A673 (cell line): ENCODE measurements around the gene TMEM232. TPM values are rescaled to one million over a fixed set of nuclear protein-coding genes. Genes with fewer than 3 reads are reported as not detected.

Experiments used
- BruUV-seq: library from RNA; stranded (reverse); fragments of 400-500 nt; replicated peaks from 2 replicates; lab custom pipeline; 2021; lab: Mats Ljungman, UMichigan
- CTCF ChIA-PET: fragments of 300-600 bp; sonication (Branson Sonifier 250); formaldehyde crosslinking; loops from one replicate; lab custom pipeline; 2022; ENCODE audit warnings: antibody characterized with exemption; lab: Charles Lee
- POLR2A ChIA-PET: fragments of 300-600 bp; sonication (Branson Sonifier 250); formaldehyde crosslinking; loops from one replicate; lab custom pipeline; 2022; ENCODE audit warnings: antibody characterized with exemption; ENCODE audit not compliant: low non-redundant PET; lab: Charles Lee
- DNase-seq: peaks from one replicate; pipeline ENCODE4 v3.0.0-alpha.2; 2015; ENCODE audit warnings: low spot score
- H3K27ac ChIP-seq: fragments of 200-600 bp; sonication (generic); 2 replicates; pipeline ENCODE4 v1.5.1; 2016; ENCODE audit warnings: mixed run types, low read depth, mild to moderate bottlenecking, mixed read lengths, antibody characterized with exemption, low read length; ENCODE audit not compliant: poor library complexity, severe bottlenecking
- H3K27me3 ChIP-seq: fragments of 200-600 bp; sonication (generic); replicated peaks from 2 replicates; pipeline ENCODE4 v1.6.1; 2017; ENCODE audit warnings: mixed run types, low read depth, mild to moderate bottlenecking, mixed read lengths, antibody characterized with exemption, low read length; ENCODE audit not compliant: insufficient read depth, poor library complexity
- H3K36me3 ChIP-seq: fragments of 200-600 bp; sonication (generic); 2 replicates; pipeline ENCODE4 v1.6.1; 2016; ENCODE audit warnings: mixed run types, mild to moderate bottlenecking, mixed read lengths, antibody characterized with exemption, low read length; ENCODE audit not compliant: insufficient read depth, poor library complexity, severe bottlenecking
- H3K4me1 ChIP-seq: fragments of 200-600 bp; sonication (generic); 2 replicates; pipeline ENCODE4 v1.6.1; 2017; ENCODE audit warnings: mixed run types, mild to moderate bottlenecking, mixed read lengths, antibody characterized with exemption, low read length; ENCODE audit not compliant: insufficient read depth, poor library complexity, severe bottlenecking
- H3K4me3 ChIP-seq: fragments of 200-600 bp; sonication (generic); 2 replicates; pipeline ENCODE4 v1.5.1; 2016; ENCODE audit warnings: low read depth, mixed run types, mild to moderate bottlenecking, mixed read lengths, low read length; ENCODE audit not compliant: poor library complexity, severe bottlenecking
- H3K9me3 ChIP-seq: fragments of 200-600 bp; sonication (generic); 2 replicates; pipeline ENCODE4 v1.6.1; 2016; ENCODE audit warnings: mixed run types, low read depth, mild to moderate bottlenecking, mixed read lengths, antibody characterized with exemption, low read length; ENCODE audit not compliant: poor library complexity, severe bottlenecking
- CTCF ChIP-seq: fragments of 300-800, 200-600 bp; sonication (generic); conservative IDR thresholded peaks from 2 replicates; pipeline ENCODE4 v1.5.1; 2017; ENCODE audit warnings: low read depth, mild to moderate bottlenecking, antibody characterized with exemption, low read length, moderate library complexity, mixed read lengths
- EZH2 ChIP-seq: fragments of 200-600 bp; sonication (generic); IDR thresholded peaks from 2 replicates; pipeline ENCODE4 v1.6.1; 2017; ENCODE audit warnings: borderline replicate concordance, low read depth, mild to moderate bottlenecking, mixed read lengths, antibody characterized with exemption, low read length; ENCODE audit not compliant: poor library complexity, severe bottlenecking
- intact Hi-C: fragments of 100-400 bp; cut with micrococcal nuclease; formaldehyde crosslinking; loops from one replicate; pipeline ENCODE4 v1.10.0; 2022; ENCODE audit not compliant: unreplicated experiment
- total RNA-seq: library from RNA; stranded (reverse); gene quantifications from 2 replicates; pipeline ENCODE4 v1.2.3, GENCODE V29; 2021

Gene TMEM232
- total RNA-seq, 1 experiment from 2014 or later = 0.82 TPM

DNA sequence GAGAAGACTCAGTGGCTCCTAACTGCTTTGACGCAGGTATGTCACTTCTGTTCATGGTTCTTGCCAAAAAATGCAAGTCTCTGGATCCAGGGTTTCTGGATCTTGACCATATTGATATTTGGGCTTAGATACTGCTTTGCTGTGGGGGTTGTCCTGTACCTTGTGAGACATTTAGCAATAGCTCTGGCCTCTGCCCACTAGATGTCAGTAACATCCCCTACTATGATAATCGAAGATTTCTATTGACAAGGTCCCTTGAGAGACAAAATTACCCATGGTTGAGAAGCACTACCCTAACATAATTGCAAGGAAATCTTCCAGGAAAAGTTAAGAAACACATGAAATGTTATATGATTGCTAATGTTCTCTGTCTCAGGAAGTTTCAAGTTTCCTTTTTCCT is 285.4 kb downstream of the TMEM232 start:
- no peak overlapping the region for H3K27ac ChIP-seq
- TF ChIP-seq CTCF (peak; percentile 63), EZH2 (no peak)
- no peaks in the 10 kb centered on the region for H3K36me3 ChIP-seq
- peak; percentile 55 for DNase-seq
- no peak overlapping the region for H3K4me3 ChIP-seq
- POLR2A ChIA-PET = no interaction called here
- intact Hi-C loops = loop anchor here (1.0 to 5.0 kb wide), 2 partner anchors 151 to 184 kb away; no protein-coding TSS in a partner anchor
- no peaks in the 10 kb centered on the region for H3K9me3 ChIP-seq
- no peaks in the 10 kb centered on the region for H3K27me3 ChIP-seq
- BruUV-seq = no TSS peak
- CTCF ChIA-PET = interaction anchor here (1.2 kb wide), 1 partner anchor 184 kb away, joined by 4 read pairs; no protein-coding TSS in a partner anchor
- no peaks in the 10 kb centered on the region for H3K4me1 ChIP-seq

DNA sequence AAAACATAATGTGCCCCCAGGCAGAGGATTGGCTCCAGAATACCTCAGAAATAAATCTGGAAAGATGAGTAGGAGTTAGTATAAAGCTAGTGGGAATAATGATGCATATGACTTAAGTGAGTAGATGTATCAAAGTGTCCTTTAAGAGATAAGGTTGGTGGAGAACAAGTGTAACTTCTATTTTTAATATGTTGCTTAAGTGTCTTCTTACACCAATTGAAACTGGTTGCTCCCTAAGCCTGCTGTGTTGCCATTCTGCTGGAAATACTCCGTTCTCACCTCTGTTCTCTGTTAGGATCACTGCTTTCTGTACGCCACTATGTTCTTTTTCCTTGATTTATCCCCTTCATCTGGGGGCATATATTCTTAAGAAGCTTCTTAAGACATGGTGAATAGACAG is 286.4 kb downstream of the TMEM232 start:
- CTCF ChIA-PET = no interaction called here
- intact Hi-C loops = loop anchor here (5.0 kb wide), 1 partner anchor 152 kb away; no protein-coding TSS in a partner anchor
- TF ChIP-seq EZH2 = no peak
- TF ChIP-seq CTCF = no peak
- POLR2A ChIA-PET = no interaction called here
- Histone ChIP-seq H3K27ac (no peak overlapping the region), H3K9me3 (no peaks in the 10 kb centered on the region), H3K4me1 (no peaks in the 10 kb centered on the region), H3K36me3 (no peaks in the 10 kb centered on the region), H3K4me3 (no peak overlapping the region), H3K27me3 (no peaks in the 10 kb centered on the region)
- DNase-seq = no peak
- BruUV-seq = no TSS peak

- H3K4me1 ChIP-seq = no peaks in the 10 kb centered on the region
- CTCF ChIA-PET = no interaction called here
- intact Hi-C loops = no loop called here
- DNase-seq = no peak
- no peak overlapping the region for H3K4me3 ChIP-seq
- no peaks in the 10 kb centered on the region for H3K27me3 ChIP-seq
- H3K27ac ChIP-seq = no peak overlapping the region
- no TSS peak for BruUV-seq
- H3K9me3 ChIP-seq = no peaks in the 10 kb centered on the region
- TF ChIP-seq CTCF (no peak), EZH2 (no peak)
- no peaks in the 10 kb centered on the region for H3K36me3 ChIP-seq
- POLR2A ChIA-PET = no interaction called here
Measured at GRCh38 chr5:110439296-110439695, 287.2 kb downstream of the TMEM232 start.
